Measurements from ENCODE around the gene IFT172. TPM values are rescaled to one million over a fixed set of nuclear protein-coding genes. Genes with fewer than 3 reads are reported as not detected.
"Not testable (repeated sequence)": the region's sequence is repeated elsewhere in the genome, so short reads cannot be mapped to it uniquely, and the experiment has no call there.

Gene IFT172
- 10.3 TPM for total RNA-seq
- 1 to 10 TPM; 1.1 to 2.9 (median 1.4) TPM for polyA plus RNA-seq

- H3K36me3 ChIP-seq (ENCODE audit: control insufficient read depth, insufficient read depth, low read length) = no peaks in the 10 kb centered on the region
- H3K27me3 ChIP-seq (ENCODE audit: control insufficient read depth, insufficient read depth, low read length) = peaks cover 3% of the 10 kb centered on the region
- peak within 1 kb of the TSS; percentile 90 for H3K27ac ChIP-seq (ENCODE audit: insufficient read depth, low read length, poor library complexity, severe bottlenecking)
- H3K9me3 ChIP-seq (ENCODE audit: control insufficient read depth in 2 of 2, low read length in 2 of 2) = no peaks in the 10 kb centered on the region
- H3K9me3 Mint-ChIP-seq = no peaks in the 10 kb centered on the region
- H3K4me1 ChIP-seq (ENCODE audit: control insufficient read depth, insufficient read depth, low read length, poor library complexity, severe bottlenecking) = peaks cover 19% of the 10 kb centered on the region
- peaks cover 0 to 32% (median 13%) of the 10 kb centered on the region in 4 donors for H3K4me1 Mint-ChIP-seq
- peak within 1 kb of the TSS; percentile 73 to 90 (median 80) for H3K4me3 Mint-ChIP-seq
- peak; percentile 92 for ATAC-seq (ENCODE audit: low read depth in 2 of 2)
- peak; percentile 99 to 100 (median 99) for DNase-seq
- peaks cover 11% of the 10 kb centered on the region for H3K36me3 Mint-ChIP-seq
- peaks cover 10% of the 10 kb centered on the region for H3K27me3 Mint-ChIP-seq
- H3K27ac Mint-ChIP-seq = peak within 1 kb of the TSS; percentile 91 to 100 (median 99)
- H3K4me3 ChIP-seq (ENCODE audit: low read depth, low read length) = peak within 1 kb of the TSS; percentile 91
Measured at GRCh38 chr2:27489498-27490397, at the start of gene IFT172. TSS of gene IFT172 (minus strand) at chr2:27489743. CDS start at chr2:27489653, 90 bp downstream.

- not testable (repeated sequence) for H3K9me3 ChIP-seq (ENCODE audit: control insufficient read depth in 2 of 2, low read length in 2 of 2); H3K4me1 ChIP-seq (ENCODE audit: control insufficient read depth, insufficient read depth, low read length, poor library complexity, severe bottlenecking); H3K36me3 ChIP-seq (ENCODE audit: control insufficient read depth, insufficient read depth, low read length); ATAC-seq (ENCODE audit: low read depth in 2 of 2); H3K27ac ChIP-seq (ENCODE audit: insufficient read depth, low read length, poor library complexity, severe bottlenecking); H3K4me3 ChIP-seq (ENCODE audit: low read depth, low read length); H3K9me3 Mint-ChIP-seq; H3K4me3 Mint-ChIP-seq; H3K4me1 Mint-ChIP-seq; H3K27ac Mint-ChIP-seq; H3K27me3 ChIP-seq (ENCODE audit: control insufficient read depth, insufficient read depth, low read length); H3K36me3 Mint-ChIP-seq; DNase-seq
- H3K27me3 Mint-ChIP-seq = peaks cover 14% of the 10 kb centered on the region
Measured at GRCh38 chr2:27538839-27539450, 49.4 kb upstream of the IFT172 start.

GRCh38 chr2:27537287-27537686 lies 47.7 kb upstream of the IFT172 start:
- H3K36me3 ChIP-seq (ENCODE audit: control insufficient read depth, insufficient read depth, low read length) = no peaks in the 10 kb centered on the region
- H3K9me3 Mint-ChIP-seq = no peaks in the 10 kb centered on the region
- no peaks in the 10 kb centered on the region for H3K9me3 ChIP-seq (ENCODE audit: control insufficient read depth in 2 of 2, low read length in 2 of 2)
- DNase-seq (no peak), ATAC-seq (ENCODE audit: low read depth in 2 of 2) (no peak)
- H3K4me3 ChIP-seq (ENCODE audit: low read depth, low read length) = no peak overlapping the region
- peaks cover 0 to 2% (median 0%) of the 10 kb centered on the region in 4 donors for H3K4me1 Mint-ChIP-seq
- no peak overlapping the region for H3K27ac ChIP-seq (ENCODE audit: insufficient read depth, low read length, poor library complexity, severe bottlenecking)
- H3K27ac Mint-ChIP-seq = no peak overlapping the region
- peaks cover 3% of the 10 kb centered on the region for H3K27me3 ChIP-seq (ENCODE audit: control insufficient read depth, insufficient read depth, low read length)
- peaks cover 18% of the 10 kb centered on the region for H3K27me3 Mint-ChIP-seq
- H3K36me3 Mint-ChIP-seq = no peaks in the 10 kb centered on the region
- H3K4me3 Mint-ChIP-seq = no peak overlapping the region
- no peaks in the 10 kb centered on the region for H3K4me1 ChIP-seq (ENCODE audit: control insufficient read depth, insufficient read depth, low read length, poor library complexity, severe bottlenecking)

- Mint-ChIP-seq H3K27me3 (peaks cover 17% of the 10 kb centered on the region), H3K4me3 (no peak overlapping the region), H3K4me1 (peaks cover 0 to 2% (median 0%) of the 10 kb centered on the region in 4 donors), H3K27ac (no peak overlapping the region), H3K9me3 (peaks cover 0 to 2% (median 0%) of the 10 kb centered on the region in 7 donors), H3K36me3 (no peaks in the 10 kb centered on the region)
- H3K27ac ChIP-seq (ENCODE audit: insufficient read depth, low read length, poor library complexity, severe bottlenecking) = no peak overlapping the region
- peaks cover 4% of the 10 kb centered on the region for H3K27me3 ChIP-seq (ENCODE audit: control insufficient read depth, insufficient read depth, low read length)
- no peaks in the 10 kb centered on the region for H3K9me3 ChIP-seq (ENCODE audit: control insufficient read depth in 2 of 2, low read length in 2 of 2)
- DNase-seq (no peak), ATAC-seq (ENCODE audit: low read depth in 2 of 2) (no peak)
- H3K4me3 ChIP-seq (ENCODE audit: low read depth, low read length) = no peak overlapping the region
- H3K4me1 ChIP-seq (ENCODE audit: control insufficient read depth, insufficient read depth, low read length, poor library complexity, severe bottlenecking) = no peaks in the 10 kb centered on the region
- H3K36me3 ChIP-seq (ENCODE audit: control insufficient read depth, insufficient read depth, low read length) = no peaks in the 10 kb centered on the region
Measured at GRCh38 chr2:27531983-27532382, 42.4 kb upstream of the IFT172 start.

- no peak for ATAC-seq (ENCODE audit: low read depth in 2 of 2)
- Mint-ChIP-seq H3K27me3 (peaks cover 14% of the 10 kb centered on the region), H3K9me3 (peaks cover 0 to 2% (median 0%) of the 10 kb centered on the region in 7 donors), H3K4me1 (peaks cover 0 to 2% (median 0%) of the 10 kb centered on the region in 4 donors), H3K4me3 (no peak overlapping the region), H3K36me3 (no peaks in the 10 kb centered on the region), H3K27ac (no peak overlapping the region)
- Histone ChIP-seq H3K9me3 (ENCODE audit: control insufficient read depth in 2 of 2, low read length in 2 of 2) (no peaks in the 10 kb centered on the region), H3K4me1 (ENCODE audit: control insufficient read depth, insufficient read depth, low read length, poor library complexity, severe bottlenecking) (no peaks in the 10 kb centered on the region), H3K4me3 (ENCODE audit: low read depth, low read length) (no peak overlapping the region), H3K36me3 (ENCODE audit: control insufficient read depth, insufficient read depth, low read length) (no peaks in the 10 kb centered on the region), H3K27me3 (ENCODE audit: control insufficient read depth, insufficient read depth, low read length) (peaks cover 2% of the 10 kb centered on the region), H3K27ac (ENCODE audit: insufficient read depth, low read length, poor library complexity, severe bottlenecking) (no peak overlapping the region)
- DNase-seq = no peak
Measured at GRCh38 chr2:27527182-27527581, 37.6 kb upstream of the IFT172 start.

- Mint-ChIP-seq H3K27ac (no peak overlapping the region), H3K27me3 (peaks cover 14% of the 10 kb centered on the region), H3K36me3 (no peaks in the 10 kb centered on the region), H3K4me1 (no peaks in the 10 kb centered on the region), H3K9me3 (no peaks in the 10 kb centered on the region), H3K4me3 (no peak overlapping the region)
- no peak overlapping the region for H3K4me3 ChIP-seq (ENCODE audit: low read depth, low read length)
- DNase-seq = no peak
- ATAC-seq (ENCODE audit: low read depth in 2 of 2) = no peak
- no peaks in the 10 kb centered on the region for H3K9me3 ChIP-seq (ENCODE audit: control insufficient read depth in 2 of 2, low read length in 2 of 2)
- no peak overlapping the region for H3K27ac ChIP-seq (ENCODE audit: insufficient read depth, low read length, poor library complexity, severe bottlenecking)
- no peaks in the 10 kb centered on the region for H3K36me3 ChIP-seq (ENCODE audit: control insufficient read depth, insufficient read depth, low read length)
- H3K27me3 ChIP-seq (ENCODE audit: control insufficient read depth, insufficient read depth, low read length) = peaks cover 7% of the 10 kb centered on the region
- no peaks in the 10 kb centered on the region for H3K4me1 ChIP-seq (ENCODE audit: control insufficient read depth, insufficient read depth, low read length, poor library complexity, severe bottlenecking)
Measured at GRCh38 chr2:27522400-27522945, 32.9 kb upstream of the IFT172 start.

- H3K27me3 ChIP-seq (ENCODE audit: control insufficient read depth, insufficient read depth, low read length) = peaks cover 5% of the 10 kb centered on the region
- H3K9me3 ChIP-seq (ENCODE audit: control insufficient read depth in 2 of 2, low read length in 2 of 2) = no peaks in the 10 kb centered on the region
- Mint-ChIP-seq H3K27ac (no peak overlapping the region), H3K9me3 (no peaks in the 10 kb centered on the region), H3K4me1 (no peaks in the 10 kb centered on the region), H3K36me3 (no peaks in the 10 kb centered on the region), H3K27me3 (peaks cover 18% of the 10 kb centered on the region), H3K4me3 (no peak overlapping the region)
- no peak for DNase-seq
- ATAC-seq (ENCODE audit: low read depth in 2 of 2) = no peak
- no peaks in the 10 kb centered on the region for H3K36me3 ChIP-seq (ENCODE audit: control insufficient read depth, insufficient read depth, low read length)
- no peaks in the 10 kb centered on the region for H3K4me1 ChIP-seq (ENCODE audit: control insufficient read depth, insufficient read depth, low read length, poor library complexity, severe bottlenecking)
- H3K27ac ChIP-seq (ENCODE audit: insufficient read depth, low read length, poor library complexity, severe bottlenecking) = no peak overlapping the region
- H3K4me3 ChIP-seq (ENCODE audit: low read depth, low read length) = no peak overlapping the region
Measured at GRCh38 chr2:27520316-27520715, 30.8 kb upstream of the IFT172 start.
